Neuronal stem cell (in vitro differentiated cells): Measurements from ENCODE around the gene ANP32B.
A peak's percentile ranks its signal among the peaks of the same experiment; 100 is the strongest.
"Not testable (repeated sequence)": the region's sequence is repeated elsewhere in the genome, so short reads cannot be mapped to it uniquely, and the experiment has no call there.

Experiments
- DNase-seq: peaks from one replicate; pipeline ENCODE4 v3.0.0-alpha.2; 2013; ENCODE audit warnings: low spot score
- H2AFZ ChIP-seq: one replicate; pipeline ENCODE4 v1.6.1; 2013; ENCODE audit warnings: mild to moderate bottlenecking, low read length, inconsistent platforms
- H2AK5ac ChIP-seq: 2 replicates; pipeline ENCODE4 v1.6.1; 2013; ENCODE audit warnings: low read depth, mild to moderate bottlenecking, inconsistent platforms, low read length, moderate library complexity, mixed read lengths
- H2BK120ac ChIP-seq: 2 replicates; pipeline ENCODE4 v1.6.1; 2013; ENCODE audit warnings: low read depth, mild to moderate bottlenecking, inconsistent platforms, low read length, moderate library complexity, mixed read lengths
- H2BK12ac ChIP-seq: one replicate; pipeline ENCODE4 v1.6.1; 2013; ENCODE audit warnings: low read length, inconsistent platforms
- H2BK15ac ChIP-seq: 2 replicates; pipeline ENCODE4 v1.6.1; 2013; ENCODE audit warnings: mild to moderate bottlenecking, low read length, inconsistent platforms, mixed read lengths
- H2BK5ac ChIP-seq: one replicate; pipeline ENCODE4 v1.6.1; 2013; ENCODE audit warnings: inconsistent platforms, mild to moderate bottlenecking, low read length, moderate library complexity
- H3K14ac ChIP-seq: one replicate; pipeline ENCODE4 v1.6.1; 2013; ENCODE audit warnings: low read length, inconsistent platforms
- H3K18ac ChIP-seq: 2 replicates; pipeline ENCODE4 v1.6.1; 2013; ENCODE audit warnings: low read length, inconsistent platforms
- H3K23ac ChIP-seq: 2 replicates; pipeline ENCODE4 v1.6.1; 2013; ENCODE audit warnings: low read depth, mild to moderate bottlenecking, mixed read lengths, low read length, inconsistent platforms; ENCODE audit not compliant: poor library complexity
- H3K27ac ChIP-seq: replicated peaks from 3 replicates; pipeline ENCODE4 v1.5.1; 2013; ENCODE audit warnings: low read length, inconsistent platforms
- H3K27me3 ChIP-seq, 3 experiments: 2 replicates each; pipeline ENCODE4 v1.6.1; 2013; ENCODE audit warnings: low read length in 3 of 3, mild to moderate bottlenecking in 2 of 3, inconsistent platforms in 1 of 3, low read depth in 1 of 3, mixed read lengths in 1 of 3, moderate library complexity in 1 of 3; ENCODE audit not compliant: control insufficient read depth in 3 of 3, insufficient read depth in 3 of 3
- H3K36me3 ChIP-seq, 2 donors: replicated peaks in 1 of 2; 2 replicates each; pipeline ENCODE4 v1.6.1; 2013; ENCODE audit warnings: low read length in 2 of 2; ENCODE audit not compliant: control insufficient read depth in 2 of 2, insufficient read depth in 2 of 2
- H3K4ac ChIP-seq: 2 replicates; pipeline ENCODE4 v1.6.1; 2013; ENCODE audit warnings: inconsistent platforms, mild to moderate bottlenecking, low read length, moderate library complexity
- H3K4me1 ChIP-seq, 2 donors: 1 replicate in 1 of 2; 2 replicates in 1 of 2; pipeline ENCODE4 v1.6.1; 2013; ENCODE audit warnings: low read length in 2 of 2, low read depth in 1 of 2; ENCODE audit not compliant: control insufficient read depth in 2 of 2, insufficient read depth in 1 of 2
- H3K4me2 ChIP-seq: one replicate; pipeline ENCODE4 v1.6.1; 2013; ENCODE audit warnings: mild to moderate bottlenecking, low read length, inconsistent platforms; ENCODE audit not compliant: insufficient read depth, poor library complexity, severe bottlenecking
- H3K4me3 ChIP-seq, 2 donors: 2 replicates each; pipeline ENCODE4 v1.5.1; 2013; ENCODE audit warnings: low read length in 2 of 2, mild to moderate bottlenecking in 2 of 2, inconsistent platforms in 1 of 2, moderate library complexity in 1 of 2
- H3K79me1 ChIP-seq: one replicate; pipeline ENCODE4 v1.6.1; 2013; ENCODE audit warnings: low read depth, mild to moderate bottlenecking, inconsistent platforms, low read length, moderate library complexity
- H3K9ac ChIP-seq: one replicate; pipeline ENCODE4 v1.6.1; 2013; ENCODE audit warnings: mild to moderate bottlenecking, low read depth, low read length, inconsistent platforms; ENCODE audit not compliant: poor library complexity
- H3K9me3 ChIP-seq, 2 donors: replicated peaks in 1 of 2; 2 replicates each; pipeline versions ENCODE3 to v1.6.1; 2013; ENCODE audit warnings: low read length in 2 of 2, mild to moderate bottlenecking in 2 of 2, inconsistent platforms in 1 of 2, low read depth in 1 of 2, mixed read lengths in 1 of 2, moderate library complexity in 1 of 2; ENCODE audit not compliant: control insufficient read depth in 2 of 2, insufficient read depth in 1 of 2
- H4K8ac ChIP-seq: one replicate; pipeline ENCODE4 v1.6.1; 2013; ENCODE audit warnings: low read depth, mild to moderate bottlenecking, inconsistent platforms, low read length, moderate library complexity
- H4K91ac ChIP-seq: one replicate; pipeline ENCODE4 v1.6.1; 2013; ENCODE audit warnings: low read length, low read depth, mild to moderate bottlenecking, inconsistent platforms; ENCODE audit not compliant: poor library complexity
- WGBS, 2 donors: extraction: QIAGEN DNeasy Blood & Tissue Kit; methylation state at CpG; one replicate each; pipeline ENCODE4 v1.1.7; 2013; ENCODE audit warnings: missing lambda C conversion rate in 2 of 2, mixed read lengths in 1 of 2; ENCODE audit not compliant: insufficient read length in 2 of 2, insufficient replicate concordance in 1 of 2; ENCODE audit errors: extremely low coverage in 2 of 2; 5-methylcytosine and 5-hydroxymethylcytosine counted together

ANP32B gene

DNA sequence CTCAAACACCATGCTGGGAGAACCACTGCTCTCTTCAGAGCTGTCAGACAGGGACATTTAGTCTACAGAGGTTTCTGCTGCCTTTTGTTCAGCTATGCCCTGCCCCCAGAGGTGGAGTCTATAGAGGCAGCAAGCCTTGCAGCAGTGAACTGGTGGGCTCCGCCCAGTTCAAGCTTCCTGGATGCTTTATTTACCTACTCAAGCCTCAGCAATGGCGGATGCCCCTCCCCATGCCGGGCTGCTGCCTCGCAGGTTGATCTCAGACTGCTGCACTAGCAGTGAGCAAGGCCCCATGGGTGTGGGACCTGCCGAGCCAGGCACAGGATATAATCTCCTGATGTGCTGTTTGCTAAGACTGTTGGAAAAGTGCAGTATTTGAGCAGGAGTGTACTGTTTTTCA lies 32.3 kb upstream of the ANP32B start:
- H2AK5ac ChIP-seq, H2BK120ac ChIP-seq, H3K4ac ChIP-seq, H3K18ac ChIP-seq, DNase-seq, H3K23ac ChIP-seq, H3K9me3 ChIP-seq, H3K79me1 ChIP-seq, H2BK15ac ChIP-seq, H3K14ac ChIP-seq, H4K91ac ChIP-seq, H2BK12ac ChIP-seq, H2AFZ ChIP-seq, H2BK5ac ChIP-seq, H3K36me3 ChIP-seq, H3K27ac ChIP-seq, H3K4me3 ChIP-seq, H3K9ac ChIP-seq, H3K27me3 ChIP-seq, H3K4me1 ChIP-seq, H3K4me2 ChIP-seq, H4K8ac ChIP-seq: not testable (repeated sequence)
- WGBS, 2 donors: no CpG with 5 or more reads among the region's 5 CpGs

- Histone ChIP-seq H3K9ac (no peak overlapping the region), H3K4ac (no peak overlapping the region), H2BK120ac (no peak overlapping the region), H3K4me3 (no peak overlapping the region), H3K9me3 (peaks cover 0 to 6% of the 10 kb centered on the region in 2 donors), H3K27ac (no peak overlapping the region), H2BK5ac (no peak overlapping the region), H2BK12ac (no peak overlapping the region), H4K8ac (no peak overlapping the region), H4K91ac (no peak overlapping the region), H3K18ac (no peak overlapping the region), H3K27me3 (peaks cover 0 to 18% (median 4%) of the 10 kb centered on the region in 3 experiments), H3K79me1 (no peaks in the 10 kb centered on the region), H3K36me3 (no peaks in the 10 kb centered on the region), H3K14ac (no peak overlapping the region), H2BK15ac (no peak overlapping the region), H3K23ac (no peak overlapping the region), H2AFZ (no peak overlapping the region), H2AK5ac (no peak overlapping the region), H3K4me2 (no peak overlapping the region), H3K4me1 (no peaks in the 10 kb centered on the region)
- DNase-seq: peak; percentile 24
Observed at GRCh38 chr9:97954550-97954989, 28.6 kb upstream of the ANP32B start.

- Histone ChIP-seq H3K18ac (no peak overlapping the region), H3K4me1 (no peaks in the 10 kb centered on the region), H3K9me3 (no peaks in the 10 kb centered on the region), H2AK5ac (no peak overlapping the region), H3K79me1 (no peaks in the 10 kb centered on the region), H4K91ac (no peak overlapping the region), H3K27ac (no peak overlapping the region), H2BK15ac (no peak overlapping the region), H2BK5ac (no peak overlapping the region), H2BK120ac (no peak overlapping the region), H2AFZ (no peak overlapping the region), H3K14ac (no peak overlapping the region), H3K27me3 (peaks cover 0 to 25% (median 4%) of the 10 kb centered on the region in 3 experiments), H3K4ac (no peak overlapping the region), H3K36me3 (no peaks in the 10 kb centered on the region), H3K9ac (no peak overlapping the region), H3K4me3 (no peak overlapping the region), H3K23ac (no peak overlapping the region), H2BK12ac (no peak overlapping the region), H3K4me2 (no peak overlapping the region), H4K8ac (no peak overlapping the region)
- DNase-seq: no peak
Observed at GRCh38 chr9:97956331-97956730, 26.8 kb upstream of the ANP32B start.

- H3K27me3 ChIP-seq: peaks cover 0 to 43% (median 4%) of the 10 kb centered on the region in 3 experiments
- H3K27ac ChIP-seq: no peak overlapping the region
- H3K14ac ChIP-seq: no peak overlapping the region
- H2AFZ ChIP-seq: no peak overlapping the region
- H2BK12ac ChIP-seq: no peak overlapping the region
- H3K36me3 ChIP-seq: no peaks in the 10 kb centered on the region
- no peaks in the 10 kb centered on the region for H3K9me3 ChIP-seq
- H4K8ac ChIP-seq: no peak overlapping the region
- H4K91ac ChIP-seq: no peak overlapping the region
- no peak overlapping the region for H3K23ac ChIP-seq
- no peak overlapping the region for H2AK5ac ChIP-seq
- H3K4ac ChIP-seq: no peak overlapping the region
- no peak overlapping the region for H3K9ac ChIP-seq
- H3K18ac ChIP-seq: no peak overlapping the region
- no peak overlapping the region for H2BK15ac ChIP-seq
- no peaks in the 10 kb centered on the region for H3K79me1 ChIP-seq
- H2BK120ac ChIP-seq: no peak overlapping the region
- no peaks in the 10 kb centered on the region for H3K4me1 ChIP-seq
- no CpG with 5 or more reads among the region's 5 CpGs for WGBS, 2 donors
- no peak overlapping the region for H3K4me3 ChIP-seq
- no peak for DNase-seq
- no peak overlapping the region for H3K4me2 ChIP-seq
- H2BK5ac ChIP-seq: no peak overlapping the region
Observed at GRCh38 chr9:97958812-97959511, 24.2 kb upstream of the ANP32B start.
